ENCODE data around the gene DGKB.

The DGKB gene

DNA sequence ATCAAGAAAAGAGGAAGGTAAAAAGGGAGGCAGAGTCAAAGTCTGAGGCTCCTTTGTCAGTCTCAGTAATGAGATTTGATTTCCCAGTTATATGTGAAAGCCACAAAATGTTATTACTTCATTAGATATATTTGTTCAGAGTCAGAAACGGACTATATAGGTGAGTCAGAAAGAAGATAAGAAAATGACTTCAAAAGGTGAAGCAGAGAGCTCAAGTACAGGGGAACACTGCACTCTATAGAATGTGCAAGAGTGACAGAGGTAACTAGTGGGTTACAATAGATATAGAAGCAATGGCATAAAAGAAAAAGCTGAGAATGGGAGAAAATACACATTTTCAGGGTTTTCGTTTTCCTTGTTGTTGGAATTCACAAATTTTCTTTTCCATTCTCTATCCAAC, 43.3 kb downstream of the DGKB start:
- no peak for DNase-seq (ENCODE audit: low spot score)

DNA sequence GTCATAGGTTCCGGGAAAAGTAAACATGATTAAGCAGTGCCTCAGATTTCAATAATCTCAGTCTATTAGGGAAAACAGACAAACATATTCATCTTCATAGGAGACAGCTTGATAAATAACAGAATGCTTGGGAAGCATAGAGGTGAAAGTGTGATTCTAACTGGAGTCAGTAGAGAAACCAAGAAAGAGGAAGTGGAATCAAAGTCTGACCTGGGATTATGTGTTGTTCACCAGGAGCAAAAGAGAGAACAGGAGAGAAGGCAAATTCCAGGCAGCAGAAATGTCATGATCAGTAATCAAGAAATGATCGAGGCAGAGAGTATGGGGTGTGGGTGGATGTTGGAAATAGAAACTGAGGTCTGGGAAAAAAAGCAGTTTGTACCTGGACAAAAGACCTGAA, 43.7 kb downstream of the DGKB start:
- DNase-seq (ENCODE audit: low spot score): no peak

DNA sequence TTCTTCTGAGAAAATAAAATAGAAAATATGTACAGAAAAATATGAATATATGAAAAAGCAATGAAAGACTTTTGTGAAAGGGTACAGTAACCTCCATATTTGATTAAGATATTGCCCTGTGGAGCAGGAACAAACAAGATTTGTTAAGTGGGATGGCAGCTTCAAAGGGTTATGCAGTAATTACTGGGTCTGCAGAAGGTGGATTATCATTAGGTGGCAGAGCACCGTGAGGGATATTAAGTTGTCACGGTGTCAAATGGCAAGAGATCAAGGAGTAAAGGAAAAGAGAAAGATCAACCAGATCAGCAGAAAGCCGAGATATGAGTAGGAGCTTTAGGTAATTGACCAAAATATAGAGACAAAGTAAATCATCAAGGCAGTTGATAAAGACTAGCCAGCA, 44.1 kb downstream of the DGKB start:
- DNase-seq (ENCODE audit: low spot score): no peak

DNA sequence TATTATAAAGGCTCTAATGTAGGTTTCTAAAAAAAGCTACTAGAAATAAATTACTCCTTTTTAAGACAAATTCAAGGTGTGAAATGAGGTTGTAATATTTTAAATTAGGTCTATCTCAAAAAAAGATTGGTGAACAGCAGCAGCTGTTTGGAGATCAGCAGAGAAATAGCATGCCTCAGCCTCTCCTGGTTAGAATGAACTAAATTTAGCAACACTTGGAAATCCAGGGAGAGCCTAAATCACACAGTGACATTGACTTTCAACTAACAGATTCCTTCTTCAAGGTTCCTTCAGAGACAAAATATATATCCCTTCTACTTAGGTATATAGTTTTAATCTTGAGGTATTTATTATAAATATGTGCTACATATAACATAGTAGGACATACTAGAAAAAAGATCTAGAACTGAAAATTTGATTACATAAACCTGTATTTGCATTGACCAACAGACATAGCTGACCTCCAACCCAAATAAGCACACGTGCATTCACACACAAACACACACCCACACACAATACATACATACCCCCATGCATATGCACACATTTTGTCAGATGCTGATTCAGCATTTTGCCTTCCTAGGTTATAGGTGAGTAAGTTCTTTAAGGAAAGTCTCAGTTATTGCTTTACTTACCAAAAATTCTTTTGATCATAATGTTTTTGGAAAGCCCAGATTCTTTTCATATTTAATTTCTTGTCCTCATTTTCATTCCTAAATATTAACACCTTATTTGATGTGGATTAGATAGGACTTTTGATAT, 47.3 kb downstream of the DGKB start:
- DNase-seq (ENCODE audit: low spot score): no peak

DNA sequence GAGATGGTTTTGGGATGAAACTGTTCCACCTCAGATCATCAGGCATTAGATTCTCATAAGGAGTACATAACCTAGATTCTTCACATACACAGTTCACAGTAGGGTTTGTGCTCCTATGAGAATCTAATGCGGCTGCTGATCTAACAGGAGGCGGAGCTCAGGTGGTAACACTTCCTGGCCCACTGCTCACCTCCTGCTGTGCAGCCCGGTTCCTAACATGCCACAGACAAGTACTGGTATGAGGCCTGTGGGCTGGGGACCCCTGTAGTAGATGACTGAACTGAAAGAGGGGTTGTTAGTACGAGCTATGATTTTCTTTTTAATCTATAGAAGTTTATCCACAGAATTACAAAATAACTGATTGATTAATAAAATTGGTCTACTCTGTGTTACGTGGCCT, 48.1 kb downstream of the DGKB start:
- DNase-seq (ENCODE audit: low spot score): no peak

DNA sequence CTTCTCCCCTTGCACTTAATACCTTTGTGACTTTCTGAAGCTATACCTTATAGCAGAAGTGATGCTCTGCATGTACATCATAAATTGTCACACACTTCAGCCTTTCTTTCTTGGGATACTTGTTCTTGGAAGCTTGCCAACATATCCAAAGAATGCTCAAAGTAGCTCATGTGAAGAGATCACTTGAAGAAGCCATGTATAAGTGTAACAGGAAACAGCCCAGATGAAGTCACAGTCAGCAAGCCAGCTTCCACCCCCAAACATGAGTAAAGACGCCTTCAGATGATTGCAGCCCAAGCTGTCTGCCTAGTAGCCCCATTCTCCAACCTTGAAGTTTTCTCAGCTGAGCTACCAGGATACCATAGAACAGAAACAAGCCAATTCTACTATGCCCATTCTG, 50.9 kb downstream of the DGKB start:
- no peak for DNase-seq (ENCODE audit: low spot score)

DNA sequence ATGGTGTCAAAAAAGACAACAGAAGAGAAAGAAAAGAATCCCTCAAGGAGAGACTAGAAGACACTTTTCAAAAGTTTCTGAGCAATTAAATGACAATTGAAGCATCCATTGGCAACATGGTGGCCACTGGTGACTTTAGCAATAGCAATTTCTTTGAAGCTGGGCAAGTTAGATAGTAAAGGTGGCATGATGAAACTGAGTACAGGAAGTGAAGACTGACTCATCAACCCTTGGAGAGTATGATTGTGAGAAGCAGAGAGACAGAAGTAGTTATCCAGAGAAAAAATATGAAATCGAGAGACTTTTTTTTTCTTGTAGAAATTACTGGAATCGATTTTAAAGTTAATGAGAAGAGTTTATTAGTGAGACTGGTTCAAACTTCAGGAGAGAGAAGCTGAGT, 52.5 kb downstream of the DGKB start:
- DNase-seq (ENCODE audit: low spot score): no peak

DNA sequence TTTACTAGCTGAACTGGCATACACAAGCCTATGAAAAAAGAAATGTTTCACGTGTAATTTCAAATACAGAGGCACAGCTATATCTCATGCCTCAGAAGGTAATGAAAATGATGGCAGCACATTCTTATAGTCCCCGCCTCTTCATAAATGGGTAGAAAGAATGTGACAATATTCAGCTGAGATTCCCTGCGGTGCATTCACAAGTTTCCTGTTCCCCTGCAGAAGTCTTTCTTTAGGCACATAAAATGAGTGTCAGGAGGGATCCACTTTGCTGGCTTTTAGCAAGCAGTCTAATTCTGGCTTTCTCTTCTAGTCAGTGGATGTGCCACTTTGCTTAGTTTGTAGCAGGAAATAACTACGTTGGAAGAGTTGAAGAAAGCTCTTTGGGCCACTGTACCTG, 56.1 kb downstream of the DGKB start:
- DNase-seq (ENCODE audit: low spot score): no peak

DNA sequence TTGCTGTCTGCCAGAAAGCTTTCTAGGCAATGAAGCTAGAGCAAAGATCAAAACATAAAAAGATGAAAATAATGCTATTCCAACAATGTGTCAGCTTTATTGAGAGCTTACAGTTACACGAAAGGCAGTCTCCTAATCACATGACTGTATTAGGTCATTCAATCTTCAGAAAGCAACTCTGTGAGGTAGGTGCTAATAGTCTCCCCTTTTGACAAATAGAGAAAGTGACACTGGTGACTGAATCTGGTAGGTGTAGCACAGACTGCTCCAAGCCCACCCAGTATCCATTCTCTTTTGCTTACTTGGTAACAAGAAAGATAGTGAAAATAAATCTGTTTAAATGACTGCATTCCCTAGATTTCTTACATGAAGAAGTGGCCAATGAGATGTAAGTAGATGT, 58.8 kb downstream of the DGKB start:
- DNase-seq (ENCODE audit: low spot score): no peak

DNA sequence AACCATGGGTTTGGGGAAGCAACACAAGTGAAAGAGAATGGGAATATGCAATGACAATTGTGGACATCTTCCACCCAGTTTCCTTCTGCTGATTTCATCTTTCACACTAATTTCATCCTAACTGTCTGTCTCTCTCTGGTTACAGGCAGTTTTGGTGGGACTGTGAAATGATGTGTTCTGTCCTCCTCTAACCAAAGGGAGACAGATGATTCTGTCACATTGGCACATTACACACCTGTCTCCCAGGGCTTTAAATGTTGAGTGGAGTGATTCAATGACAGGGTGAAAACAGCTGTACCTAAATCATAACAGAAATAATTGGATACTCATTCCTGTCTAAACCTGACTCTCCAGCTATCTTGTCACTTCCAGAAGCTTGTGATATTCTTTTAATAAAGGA, 60.0 kb downstream of the DGKB start:
- DNase-seq (ENCODE audit: low spot score): no peak

DNA sequence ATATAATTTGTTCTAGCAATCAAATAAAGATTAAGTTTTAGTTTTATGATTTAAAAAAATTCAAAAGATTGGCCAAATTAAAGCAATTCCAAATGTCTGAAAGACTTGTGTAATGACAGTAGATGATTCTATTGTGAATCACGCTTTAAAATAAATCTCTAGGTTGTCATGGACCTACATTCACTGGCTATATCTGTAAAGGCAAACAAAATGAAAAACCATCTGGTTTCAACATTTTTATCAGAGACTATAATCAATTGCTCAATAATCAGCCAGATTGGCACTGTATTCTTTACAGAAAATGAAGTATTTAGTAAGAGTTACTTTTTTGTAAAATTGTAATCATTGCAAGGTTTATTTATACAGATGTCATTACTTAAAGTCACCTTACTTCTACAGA, 60.7 kb downstream of the DGKB start:
- no peak for DNase-seq (ENCODE audit: low spot score)

DNA sequence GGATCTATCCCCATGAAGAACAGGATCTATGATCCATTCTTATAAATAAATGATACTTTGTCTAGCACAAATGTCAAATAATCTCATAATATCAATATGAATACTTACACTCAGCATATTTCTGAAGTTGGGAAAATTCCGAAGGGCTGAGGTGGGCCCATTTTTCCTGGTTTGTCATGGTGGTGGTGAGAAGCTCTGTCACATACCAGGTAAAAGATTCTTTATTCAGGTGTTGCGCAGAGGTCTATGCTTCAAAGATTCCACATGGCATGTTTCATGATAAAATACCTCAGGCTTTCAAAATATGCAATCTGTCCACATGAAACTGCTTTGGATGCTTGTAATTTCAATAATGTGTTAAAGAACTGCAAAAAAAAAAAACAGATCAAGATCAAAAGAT, 61.5 kb downstream of the DGKB start:
- DNase-seq (ENCODE audit: low spot score): no peak

DNA sequence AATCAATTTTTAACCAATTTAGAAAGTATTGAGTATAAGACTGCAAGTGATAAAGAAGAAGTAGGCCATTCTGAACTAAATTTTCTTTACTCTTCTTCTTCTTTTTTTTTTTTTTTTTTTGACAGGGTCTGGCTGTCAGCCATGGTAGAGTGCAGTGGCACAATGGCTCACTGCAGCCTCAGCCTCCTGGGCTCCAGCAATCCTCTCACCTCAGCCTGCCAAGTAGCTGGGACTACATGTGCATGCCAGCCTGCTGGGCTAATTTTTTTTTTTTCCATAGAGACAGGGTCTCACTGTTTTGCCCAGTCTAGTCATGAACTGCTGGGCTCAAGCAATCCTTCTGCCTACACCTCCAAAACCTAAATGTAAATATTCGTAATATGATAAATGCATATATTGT, 63.2 kb downstream of the DGKB start:
- DNase-seq (ENCODE audit: low spot score): no peak

DNA sequence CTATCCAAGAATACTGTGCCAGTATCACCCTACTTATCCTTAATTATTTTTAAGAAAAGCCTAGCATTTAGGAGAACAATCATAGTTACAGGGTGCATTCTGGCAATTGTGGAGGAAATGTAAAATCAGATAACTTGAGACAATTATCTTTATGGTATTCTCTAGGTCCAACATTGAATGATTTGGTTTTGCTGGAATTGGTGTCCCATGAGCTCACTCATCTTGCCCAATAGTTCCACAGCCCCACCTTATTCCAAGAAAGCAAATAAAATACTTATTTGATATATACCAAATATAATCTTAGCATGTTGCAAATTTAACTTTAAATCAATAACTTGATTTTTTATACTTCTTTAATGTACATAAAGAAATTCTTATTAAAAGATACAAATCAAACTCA, 65.3 kb downstream of the DGKB start:
- DNase-seq (ENCODE audit: low spot score): no peak

DNA sequence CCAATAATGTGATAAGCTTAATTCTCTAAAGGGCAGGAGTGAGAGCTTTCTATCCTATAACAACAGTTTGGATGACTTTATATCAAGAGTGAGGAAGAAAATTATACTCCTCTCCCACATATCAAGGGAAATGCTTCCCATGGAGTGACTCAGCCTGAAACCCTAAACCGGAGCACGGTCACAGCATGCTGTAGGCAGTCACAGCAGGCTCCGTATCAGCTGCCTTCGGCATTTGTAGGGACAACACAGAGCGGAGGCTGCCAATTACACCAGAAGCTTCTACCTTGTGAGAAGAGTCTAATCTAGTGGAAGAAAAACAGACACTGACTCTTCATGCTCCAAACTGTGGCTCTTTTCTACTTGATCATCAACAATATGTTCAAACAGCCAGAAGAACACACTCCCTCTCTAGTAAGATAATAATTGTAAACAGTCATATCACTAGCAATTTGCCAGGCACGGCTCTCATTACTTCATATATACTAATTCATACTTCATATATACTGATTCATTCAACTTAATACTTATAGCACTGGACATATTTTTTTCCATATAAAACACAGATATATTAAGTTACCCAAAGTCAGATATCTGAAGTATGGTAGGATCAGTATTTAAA, 65.9 kb downstream of the DGKB start:
- DNase-seq (ENCODE audit: low spot score): peak; percentile 12

DNA sequence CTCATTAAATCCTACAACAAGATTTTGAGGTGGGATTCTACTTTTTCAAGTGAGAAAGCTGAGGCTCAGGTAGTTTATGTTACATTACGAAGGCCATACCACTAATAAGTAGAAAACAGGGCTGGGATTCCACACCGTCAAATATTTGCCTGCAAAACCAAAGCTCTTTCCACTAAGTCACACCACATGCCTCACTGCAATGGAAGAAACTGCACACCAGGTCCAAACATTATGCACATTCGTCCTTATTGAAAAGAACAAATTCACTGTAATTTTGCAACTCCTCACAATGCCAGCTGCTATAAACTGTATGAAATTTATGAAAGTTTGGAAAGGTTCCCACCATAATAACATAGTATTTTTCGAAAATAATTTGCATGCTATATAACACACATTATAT, 66.5 kb downstream of the DGKB start:
- no peak for DNase-seq (ENCODE audit: low spot score)

DNA sequence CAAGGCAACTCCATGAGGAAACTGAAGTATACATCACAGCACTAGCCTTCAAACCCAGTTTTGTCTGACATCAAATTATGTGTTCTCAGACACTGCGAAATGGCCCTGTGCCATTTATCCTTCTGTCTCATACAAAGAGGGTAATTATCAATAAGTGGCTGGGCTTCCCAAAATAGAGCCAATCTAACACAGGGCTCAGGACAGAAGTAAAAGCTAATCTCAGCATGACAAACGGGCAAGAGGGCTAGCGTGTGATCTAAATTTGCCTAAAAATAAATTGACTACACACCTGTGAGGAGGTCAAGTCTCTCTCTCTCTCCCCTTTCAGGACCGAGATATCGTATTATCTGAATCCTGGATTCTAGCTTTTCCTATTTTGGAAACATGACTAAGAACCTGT, 67.2 kb downstream of the DGKB start:
- no peak for DNase-seq (ENCODE audit: low spot score)

DNA sequence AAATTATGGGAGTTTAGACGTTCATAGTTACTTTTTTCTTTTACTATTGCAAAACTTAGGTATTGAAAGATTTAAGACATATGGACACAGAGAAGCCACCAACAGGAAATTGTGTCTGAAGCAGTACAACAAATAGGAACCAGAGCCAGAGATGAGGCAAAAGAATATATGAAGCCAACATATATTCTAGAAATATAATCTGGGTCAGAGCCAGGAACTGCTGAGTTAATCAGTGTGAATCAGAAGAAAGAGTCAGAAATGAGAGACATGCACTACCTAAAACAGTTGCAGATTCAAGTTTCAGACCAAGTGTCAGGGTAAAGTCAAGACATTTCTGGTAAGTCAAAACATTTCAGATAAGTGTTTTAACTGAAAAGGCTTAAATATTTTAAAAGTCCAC, 67.7 kb downstream of the DGKB start:
- DNase-seq (ENCODE audit: low spot score): no peak

DNA sequence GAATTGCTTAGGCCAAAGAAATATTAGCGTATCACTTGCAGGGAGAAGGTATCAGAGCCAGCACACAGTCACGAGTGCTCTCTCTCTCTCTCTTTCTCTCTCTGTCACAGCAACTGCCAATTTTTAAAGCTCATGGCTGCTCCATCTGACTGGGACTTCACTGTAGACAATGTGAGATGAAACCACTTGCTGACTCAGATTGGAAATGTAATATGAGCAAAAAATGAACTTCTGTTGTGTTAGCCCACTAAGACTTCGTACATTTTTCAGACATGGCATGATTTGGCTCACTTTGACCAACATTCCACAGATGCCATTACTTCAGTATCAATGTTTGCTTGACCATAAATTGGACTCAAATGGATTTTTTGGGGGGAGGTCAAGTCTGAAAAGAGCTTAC, 68.1 kb downstream of the DGKB start:
- DNase-seq (ENCODE audit: low spot score): peak; percentile 4

DNA sequence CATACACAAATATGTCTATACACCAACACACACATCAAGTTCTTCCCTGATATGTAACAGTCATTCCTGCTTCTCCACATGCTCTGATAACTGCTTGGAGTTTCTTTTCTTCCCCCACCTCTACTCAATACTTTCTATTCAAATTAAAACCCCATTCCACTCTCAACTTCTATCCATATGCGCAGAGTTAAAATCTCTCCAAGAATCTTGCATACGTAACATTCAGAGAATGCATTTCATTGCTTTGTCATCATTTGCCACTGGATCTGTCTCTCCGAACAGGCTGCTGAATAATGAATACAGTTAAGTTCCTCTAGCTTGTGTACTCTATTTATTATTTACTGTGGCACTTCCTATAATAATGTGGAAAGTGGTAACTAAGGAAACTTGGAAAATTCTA, 68.8 kb downstream of the DGKB start:
- DNase-seq (ENCODE audit: low spot score): no peak

DNA sequence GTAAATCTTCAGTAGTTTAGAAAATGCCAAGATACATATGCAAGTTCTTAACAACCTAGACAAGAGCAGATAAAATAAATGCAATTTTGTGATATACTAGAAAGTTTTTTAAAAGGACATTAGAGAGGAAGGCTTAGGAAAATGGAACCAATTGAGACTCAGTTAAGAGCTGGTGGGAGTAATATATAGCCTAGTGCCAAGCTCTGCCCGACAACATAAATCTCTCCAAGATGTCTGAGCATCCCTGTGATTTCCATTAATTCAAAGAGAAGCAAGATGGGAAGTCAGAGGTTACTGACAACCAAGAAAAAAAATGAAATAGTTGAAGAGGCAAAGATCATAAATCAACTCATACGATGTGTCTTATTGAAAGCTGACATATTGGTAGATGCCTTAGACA, 74.5 kb downstream of the DGKB start:
- no peak for DNase-seq (ENCODE audit: low spot score)

DNA sequence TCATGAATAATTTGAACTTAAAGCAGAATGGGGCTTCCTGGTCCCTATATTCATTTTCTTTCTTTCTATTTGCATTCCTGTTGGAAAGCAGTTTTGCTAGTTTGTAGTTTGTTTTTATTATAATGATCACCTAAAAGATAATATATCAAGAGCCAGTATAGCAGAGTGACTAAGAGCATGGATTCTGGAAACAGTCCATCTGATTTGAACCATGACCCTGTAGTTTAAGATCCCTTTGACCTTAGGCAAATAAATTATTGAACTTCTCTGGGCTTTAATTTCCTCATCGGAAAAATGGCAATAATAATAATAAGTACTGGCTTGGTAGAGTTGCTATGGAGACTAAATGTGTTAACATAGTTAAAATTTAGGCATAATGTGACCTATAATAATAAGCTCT, 76.1 kb downstream of the DGKB start:
- DNase-seq (ENCODE audit: low spot score): no peak

DNA sequence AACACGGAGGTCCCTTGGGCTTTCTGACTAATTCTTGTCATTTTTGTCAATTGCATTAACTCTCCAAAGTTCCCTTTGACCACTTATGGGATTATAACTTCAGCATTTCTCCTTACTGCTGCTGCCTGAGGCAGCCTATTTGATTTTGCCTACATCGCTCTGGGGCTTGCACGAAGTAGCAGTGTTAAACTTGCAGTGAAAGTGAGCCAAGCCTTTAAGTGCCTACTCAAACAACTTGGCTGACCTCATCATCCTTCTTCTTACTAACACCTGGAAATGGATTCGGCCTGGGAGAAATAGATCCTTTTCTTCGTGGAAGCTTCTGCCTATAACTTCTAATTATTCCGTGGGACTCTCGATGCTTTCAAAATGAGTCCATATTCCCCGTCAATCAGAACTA, 76.6 kb downstream of the DGKB start:
- DNase-seq (ENCODE audit: low spot score): no peak

DNA sequence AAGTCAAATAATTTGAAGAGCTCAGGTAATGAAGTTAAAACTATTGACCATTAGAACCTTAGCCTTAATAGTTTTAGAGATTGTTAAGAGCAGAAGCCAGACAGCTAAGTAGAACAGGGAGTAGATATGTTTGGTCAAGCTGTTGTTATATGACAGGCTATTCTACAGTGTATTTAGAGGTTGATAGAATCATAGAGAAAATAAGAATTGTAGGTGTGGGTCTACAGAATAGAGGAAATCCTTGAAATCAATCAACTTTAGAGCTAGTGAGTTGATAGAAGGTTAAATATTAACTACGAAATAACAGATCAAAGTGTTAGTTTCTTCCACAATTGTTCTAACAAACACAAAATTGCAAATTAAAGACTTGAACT, 80.1 kb downstream of the DGKB start:
- DNase-seq (ENCODE audit: low spot score): no peak

All from AG08396 (cell line).